SKM-1 (cell line): ENCODE results near the gene DOCK10.

Experiments
- DNase-seq: peaks from one replicate; lab custom pipeline; 2025; ENCODE audit not compliant: unreplicated experiment; lab: John Stamatoyannopoulos, UW

Gene DOCK10

DNA sequence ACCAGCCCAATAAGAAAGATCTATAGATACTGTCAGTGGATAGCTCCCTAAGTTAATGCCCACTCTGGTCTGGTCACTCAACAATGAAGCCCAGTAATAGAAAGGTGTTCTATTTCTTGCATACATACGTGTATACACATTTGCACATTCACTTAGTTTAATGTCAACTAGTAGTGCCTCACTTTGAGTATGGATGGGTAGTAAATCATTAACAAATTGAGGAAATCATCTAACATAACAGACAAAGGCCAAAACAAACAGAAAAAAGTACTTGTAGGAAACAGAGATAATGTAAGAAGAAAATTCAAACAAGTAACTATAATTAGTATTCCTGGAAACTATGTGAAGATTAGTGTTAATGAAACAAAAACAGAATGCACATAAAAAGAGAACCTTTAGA, 312.8 kb downstream of the DOCK10 start:
- DNase-seq = no peak

DNA sequence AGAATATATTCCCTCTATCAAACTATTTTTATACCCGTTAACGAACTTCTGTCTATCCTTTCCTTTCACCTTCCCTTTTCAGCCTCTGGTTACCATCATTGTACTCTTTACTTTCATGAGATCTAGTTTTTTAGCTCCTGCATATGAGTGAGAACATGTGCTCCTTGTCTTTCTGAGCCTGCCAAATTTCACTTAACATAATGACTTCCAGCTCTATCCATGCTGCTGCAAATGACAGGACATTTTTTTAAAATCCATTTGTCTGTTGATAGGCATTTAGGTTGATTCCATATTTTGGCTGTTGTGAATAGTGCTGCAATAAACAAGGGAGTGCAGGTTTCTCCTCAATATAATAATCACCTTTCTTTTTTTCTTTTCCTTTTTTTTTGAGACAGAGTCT, 317.9 kb downstream of the DOCK10 start:
- no peak for DNase-seq

DNA sequence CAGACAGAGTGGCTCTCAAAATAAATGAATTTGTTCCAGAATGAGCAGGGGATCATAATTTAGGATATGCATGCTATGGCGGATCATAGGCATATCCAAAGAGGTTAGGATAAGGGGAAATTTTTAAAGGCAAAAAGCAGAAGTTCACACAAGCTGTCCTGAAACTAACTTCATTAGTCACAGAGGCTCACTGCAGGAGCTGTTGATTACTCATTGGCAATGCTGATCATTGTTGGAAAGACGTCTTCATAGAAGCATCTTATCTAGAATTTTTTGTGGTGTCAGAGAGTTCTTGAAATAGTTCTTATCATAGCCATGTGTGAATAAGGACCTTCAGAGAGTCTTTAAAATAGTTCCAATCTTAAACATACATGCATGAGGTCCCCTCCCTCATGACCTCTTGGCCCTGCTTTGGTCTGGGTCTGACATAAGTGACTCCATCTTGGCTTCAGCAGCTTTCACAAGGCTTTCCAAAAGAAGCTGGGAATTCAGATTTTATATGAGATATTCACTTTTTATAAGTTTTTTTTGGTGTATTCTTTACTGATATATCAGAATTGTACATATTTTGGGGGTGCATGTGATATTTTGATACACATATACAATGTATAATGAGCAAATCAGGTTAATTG, 318.6 kb downstream of the DOCK10 start:
- no peak for DNase-seq

DNA sequence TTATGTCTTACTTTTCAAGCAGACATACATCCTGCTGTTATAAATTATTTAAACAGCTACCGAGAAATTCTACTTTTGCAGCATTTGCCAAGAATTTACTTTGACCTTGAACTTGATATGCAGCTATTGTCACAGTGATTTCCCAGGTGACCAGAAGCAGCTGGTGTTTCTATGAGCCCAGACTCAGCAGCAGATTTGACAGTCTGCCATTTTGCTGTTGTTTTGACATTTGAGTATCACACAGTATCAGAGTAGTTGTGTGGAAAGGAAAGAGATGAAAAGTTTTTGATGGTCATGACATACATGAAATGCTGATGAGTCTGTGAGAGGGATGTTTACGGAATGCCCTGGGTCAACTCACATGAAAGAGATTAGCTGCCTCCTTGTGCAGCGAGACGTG, 319.5 kb downstream of the DOCK10 start:
- no peak for DNase-seq

DNA sequence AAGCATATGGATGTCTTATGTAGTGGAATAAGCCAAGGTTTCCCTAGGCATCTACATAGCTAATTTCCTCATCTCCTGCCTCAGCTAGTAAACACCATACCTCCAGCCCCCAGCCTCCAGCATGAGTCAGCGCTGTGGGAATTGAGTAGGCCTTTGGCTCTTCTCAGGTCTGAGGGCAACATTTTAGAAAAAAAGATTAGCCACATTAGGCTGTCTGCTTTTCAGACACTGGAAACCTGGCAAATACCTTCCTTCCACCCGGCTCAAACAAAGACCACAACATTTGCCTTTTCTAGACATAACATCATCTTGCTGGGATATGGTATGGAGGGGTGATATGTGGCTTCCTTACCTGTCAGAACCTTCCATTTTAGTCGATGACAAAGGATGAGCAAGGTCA, 320.0 kb downstream of the DOCK10 start:
- no peak for DNase-seq

DNA sequence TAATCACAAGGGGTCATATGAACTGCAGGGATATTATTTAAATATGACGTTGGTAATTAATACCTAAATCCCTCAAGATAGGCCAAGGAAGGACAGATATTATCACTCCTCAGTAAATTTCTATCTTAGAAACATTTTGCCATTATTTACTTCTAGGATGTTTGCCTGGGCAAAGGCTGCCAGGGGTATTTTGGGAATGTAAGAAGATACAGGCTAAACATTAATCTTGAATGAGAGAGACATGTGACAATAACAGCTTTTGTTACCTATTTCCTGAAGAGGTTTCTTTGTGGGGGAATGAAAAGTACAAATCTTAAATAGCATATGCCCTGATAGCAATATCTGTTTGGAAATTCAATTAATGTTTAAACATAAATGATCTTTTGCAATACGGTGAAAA, 325.3 kb downstream of the DOCK10 start:
- DNase-seq = no peak

DNA sequence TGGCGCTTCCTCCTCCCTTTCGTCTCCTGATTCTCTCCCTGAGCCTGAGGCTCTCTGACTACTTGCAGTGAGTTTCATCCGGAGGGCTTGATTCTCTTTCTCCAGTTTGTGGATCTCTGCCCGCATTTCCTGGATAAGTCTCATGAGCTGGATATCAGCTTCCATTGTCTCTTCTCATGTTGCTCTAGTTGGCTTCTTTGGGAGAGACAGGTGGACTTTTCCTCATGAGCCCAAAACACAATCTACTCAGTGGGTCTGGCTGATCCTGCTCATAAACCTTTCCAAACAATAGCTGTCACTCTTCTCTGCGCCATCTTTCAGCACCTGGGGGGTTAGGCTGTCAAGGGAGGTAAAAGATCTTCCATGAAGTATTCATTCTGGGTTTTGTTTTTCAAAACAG, 326.1 kb downstream of the DOCK10 start, which contains the start of gene CCDC195:
Gene CCDC195 (minus strand): TSS at position 165 of the 400 bp plus-strand sequence. CDS start 0 bp downstream, at position 165.
- DNase-seq = no peak
